Cardiac ventricle fibroblast (primary cell): ENCODE results near the gene MAST2. TPM values are rescaled to one million over a fixed set of nuclear protein-coding genes. Genes with fewer than 3 reads are reported as not detected.

Experiments used
- total RNA-seq: library from RNA; depleted of rRNA; stranded (reverse); fragments of >200 nt; gene quantifications from 2 replicates; pipeline ENCODE4 v1.2.3, GENCODE V29; 2015

MAST2 gene
- 10.3 and 11.1 TPM in 2 replicates for total RNA-seq

GRCh38 chr1:45803299-45803780 is at the start of gene MAST2:
TSS of gene MAST2 (plus strand) at chr1:45803612. CDS start at chr1:45803896, 284 bp downstream.

Other genes starting within 250 kb of the MAST2 start
- gene NASP, start 219.6 kb upstream of the MAST2 start, total RNA-seq = 30.9 and 37.8 TPM in 2 replicates
- 0.10 and 1.00 TPM in 2 replicates for gene CCDC17, start 179.6 kb upstream of the MAST2 start, total RNA-seq
- 37.9 and 44.9 TPM in 2 replicates for gene GPBP1L1, start 117.1 kb upstream of the MAST2 start, total RNA-seq
- 18.8 and 30.7 TPM in 2 replicates for gene TMEM69, start 115.4 kb upstream of the MAST2 start, total RNA-seq
- gene IPP, start 53.0 kb upstream of the MAST2 start, total RNA-seq = 8.3 and 10.5 TPM in 2 replicates